Endothelial cell of umbilical vein (primary cell): ENCODE results near the gene EFNA2. TPM values are rescaled to one million over a fixed set of nuclear protein-coding genes. Genes with fewer than 3 reads are reported as not detected.

ENCODE experiments used
- BruUV-seq: library from RNA; stranded (reverse); fragments of 400-500 nt; replicated peaks from 2 replicates; lab custom pipeline; 2021; lab: Mats Ljungman, UMichigan
- CTCF ChIA-PET: fragments of 300-600, 350-600 bp; sonication (Branson Sonifier 250); formaldehyde crosslinking; loops from one replicate; lab custom pipeline; 2021; ENCODE audit warnings: antibody characterized with exemption, inconsistent platforms; lab: Charles Lee
- POLR2A ChIA-PET: fragments of 300-600, 350-600 bp; sonication (Branson Sonifier 250); formaldehyde crosslinking; loops from one replicate; lab custom pipeline; 2021; ENCODE audit warnings: antibody characterized with exemption, inconsistent platforms; lab: Charles Lee
- DNase-seq: peaks from one replicate; pipeline ENCODE4 v3.0.0-alpha.2; 2011; ENCODE audit warnings: low read depth, low spot score
- FAIRE-seq: peaks from 2 replicates; lab custom pipeline; 2011; peaks lifted over from hg19 to GRCh38; lab: Jason Lieb, UNC
- H2AFZ ChIP-seq: 2 replicates; pipeline ENCODE4 v1.6.0; 2012; ENCODE audit warnings: low read depth, low read length, control low read depth, inconsistent platforms
- H3K27ac ChIP-seq: 2 replicates; pipeline ENCODE4 v1.5.1; 2011; ENCODE audit warnings: low read depth, mild to moderate bottlenecking, control low read depth, low read length, moderate library complexity; ENCODE audit not compliant: insufficient read depth
- H3K27me3 ChIP-seq, 2 experiments: 2 replicates each; pipeline versions ENCODE4 v1.6.0 to v1.6.1; 2011; ENCODE audit warnings: low read length in 2 of 2, mixed read lengths in 1 of 2; ENCODE audit not compliant: control insufficient read depth in 2 of 2, insufficient read depth in 2 of 2
- H3K36me3 ChIP-seq, 2 experiments: 2 replicates in 1 of 2; 3 replicates in 1 of 2; pipeline ENCODE4 v1.5.1; 2011; ENCODE audit warnings: low read length in 2 of 2, mild to moderate bottlenecking in 1 of 2, moderate library complexity in 1 of 2; ENCODE audit not compliant: control insufficient read depth in 2 of 2, insufficient read depth in 2 of 2; ENCODE audit errors: extremely low read depth in 1 of 2
- H3K4me1 ChIP-seq: 3 replicates; pipeline ENCODE4 v1.5.1; 2011; ENCODE audit warnings: mild to moderate bottlenecking, low read length; ENCODE audit not compliant: control insufficient read depth, insufficient read depth; ENCODE audit errors: extremely low read depth
- H3K4me2 ChIP-seq: 2 replicates; pipeline ENCODE4 v1.6.1; 2011; ENCODE audit warnings: low read length, control low read depth, mixed read lengths; ENCODE audit not compliant: insufficient read depth
- H3K4me3 ChIP-seq, 3 experiments: fragments of 200-600 bp in 1 of 3; sonication (generic), shearing (Covaris generic) in 1 of 3; replicated peaks in 1 of 3; 2 replicates each; pipeline ENCODE4 v1.5.1; 2011 to 2016; ENCODE audit warnings: control low read depth in 3 of 3, low read length in 3 of 3, mild to moderate bottlenecking in 2 of 3, inconsistent platforms in 1 of 3, low read depth in 1 of 3, moderate library complexity in 1 of 3; ENCODE audit not compliant: insufficient read depth in 1 of 3
- H3K79me2 ChIP-seq: 2 replicates; pipeline ENCODE4 v1.6.0; 2012; ENCODE audit warnings: low read length, inconsistent platforms; ENCODE audit not compliant: control insufficient read depth, insufficient read depth
- H3K9ac ChIP-seq: replicated peaks from 2 replicates; pipeline ENCODE3; 2011; ENCODE audit warnings: low read length, control low read depth; ENCODE audit not compliant: insufficient read depth; ENCODE audit errors: extremely low read depth
- H3K9me1 ChIP-seq: replicated peaks from 3 replicates; pipeline ENCODE4 v1.6.0; 2011; ENCODE audit warnings: mild to moderate bottlenecking, low read length; ENCODE audit not compliant: control insufficient read depth, insufficient read depth; ENCODE audit errors: extremely low read depth
- H3K9me3 ChIP-seq: replicated peaks from 2 replicates; pipeline ENCODE4 v1.5.1; 2012; ENCODE audit warnings: low read length, inconsistent platforms; ENCODE audit not compliant: control insufficient read depth, insufficient read depth
- H4K20me1 ChIP-seq: replicated peaks from 2 replicates; pipeline ENCODE3; 2011; ENCODE audit warnings: mild to moderate bottlenecking, low read length; ENCODE audit not compliant: control insufficient read depth, insufficient read depth; ENCODE audit errors: extremely low read depth
- CTCF ChIP-seq, 2 donors: IDR thresholded peaks; 1 replicate in 1 of 2; 2 replicates in 1 of 2; pipeline ENCODE4 v1.5.1; 2011; ENCODE audit warnings: low read length in 2 of 2, mild to moderate bottlenecking in 2 of 2, moderate library complexity in 2 of 2, control low read depth in 1 of 2, inconsistent platforms in 1 of 2, low read depth in 1 of 2; ENCODE audit not compliant: insufficient read depth in 1 of 2; ENCODE audit errors: extremely low read depth in 1 of 2
- EZH2 ChIP-seq: IDR thresholded peaks from 2 replicates; pipeline ENCODE4 v1.6.1; 2012; ENCODE audit warnings: borderline replicate concordance, low read depth, mild to moderate bottlenecking, moderate library complexity, low read length, inconsistent platforms; ENCODE audit not compliant: severe bottlenecking
- FOS ChIP-seq: IDR thresholded peaks from 2 replicates; pipeline ENCODE4 v1.6.1; 2011; ENCODE audit warnings: mild to moderate bottlenecking, low read length, moderate library complexity, borderline replicate concordance; ENCODE audit not compliant: insufficient read depth
- GATA2 ChIP-seq: IDR thresholded peaks from 2 replicates; pipeline ENCODE4 v1.7.0; 2011; ENCODE audit warnings: low read depth, mild to moderate bottlenecking, moderate library complexity, mixed read lengths, low read length; ENCODE audit not compliant: insufficient read length, insufficient read depth
- JUN ChIP-seq: IDR thresholded peaks from 2 replicates; pipeline ENCODE4 v1.6.1; 2011; ENCODE audit warnings: borderline replicate concordance, low read depth; ENCODE audit not compliant: insufficient read length, insufficient read depth
- MAX ChIP-seq: IDR thresholded peaks from 2 replicates; pipeline ENCODE4 v1.6.1; 2011; ENCODE audit not compliant: insufficient read depth, insufficient read length
- MYC ChIP-seq: IDR thresholded peaks from one replicate; pipeline ENCODE4 v1.6.1; 2011; ENCODE audit warnings: mild to moderate bottlenecking, low read depth, low read length
- POLR2A ChIP-seq: IDR thresholded peaks from 2 replicates; pipeline ENCODE4 v1.6.1; 2012; ENCODE audit warnings: low read depth, mild to moderate bottlenecking, control low read depth, low read length
- POLR2AphosphoS5 ChIP-seq: IDR thresholded peaks from 2 replicates; pipeline ENCODE4 v1.6.1; 2012; ENCODE audit warnings: low read depth, mild to moderate bottlenecking, control low read depth, low read length, moderate library complexity; ENCODE audit not compliant: insufficient read depth
- dilution Hi-C: fragments of 300-500 bp; cut with MboI; formaldehyde crosslinking; loops from one replicate; pipeline ENCODE4 v1.15.0; 2019; ENCODE audit warnings: low sequenced_read_pairs; ENCODE audit not compliant: extremely low pct_ligation_motif_present
- intact Hi-C: fragments of 100-400 bp; cut with micrococcal nuclease; formaldehyde crosslinking; loops from one replicate; pipeline ENCODE4 v1.10.0; 2022
- polyA plus RNA-seq, 4 experiments: library from polyadenylated mRNA; depleted of rRNA in 3 of 4; stranded (reverse) in 3 of 4; unstranded in 1 of 4; fragments of >200 nt; gene quantifications; 2 replicates each; pipeline versions ENCODE4 v1.2.1 to v1.2.3, GENCODE V29; 2011 to 2012; ENCODE audit warnings: missing spikeins in 1 of 4
- total RNA-seq: library from RNA; stranded (reverse); gene quantifications from 2 replicates; pipeline ENCODE4 v1.2.3, GENCODE V29; 2021

Gene EFNA2
- total and polyA plus RNA-seq, 2 donors (not counting 3 experiments of a cell fraction or from before 2014, with no cell fraction given): 0.52 to 1.1 TPM

GRCh38 chr19:1340681-1341469 lies 55.2 kb downstream of the EFNA2 start:
- dilution Hi-C loops: no loop called here
- Histone ChIP-seq H3K27me3 (no peaks in the 10 kb centered on the region), H3K4me3 (no peak overlapping the region), H3K79me2 (no peaks in the 10 kb centered on the region), H2AFZ (no peak overlapping the region), H3K4me2 (no peak overlapping the region), H3K36me3 (no peaks in the 10 kb centered on the region), H3K9me1 (no peaks in the 10 kb centered on the region), H3K9me3 (no peaks in the 10 kb centered on the region), H3K27ac (no peak overlapping the region), H4K20me1 (no peaks in the 10 kb centered on the region), H3K9ac (no peak overlapping the region), H3K4me1 (no peaks in the 10 kb centered on the region)
- no peak for TF ChIP-seq MAX
- TF ChIP-seq POLR2AphosphoS5: no peak
- TF ChIP-seq CTCF (IDR thresholded peaks at IDR 0.05; ENCODE audit: extremely low read depth in 1 of 2, insufficient read depth in 1 of 2, low read depth in 1 of 2, low read length in 2 of 2): no peak
- TF ChIP-seq EZH2: no peak
- TF ChIP-seq POLR2A: no peak
- TF ChIP-seq MYC: no peak
- no peak for TF ChIP-seq FOS
- no peak for TF ChIP-seq GATA2
- TF ChIP-seq JUN: no peak
- no TSS peak for BruUV-seq
- DNase-seq (no peak), FAIRE-seq (no peak)
- POLR2A ChIA-PET: no interaction called here
- intact Hi-C loops: no loop called here
- CTCF ChIA-PET: interaction anchor here (0.6 to 0.7 kb wide), 2 partner anchors 62 to 498 kb away, joined by 3 read pairs; no protein-coding TSS in a partner anchor
